NK-92 (cell line): ENCODE measurements around the gene NPEPL1.
"Not testable (repeated sequence)": the region's sequence is repeated elsewhere in the genome, so short reads cannot be mapped to it uniquely, and the experiment has no call there.

Source experiments
- DNase-seq: peaks from one replicate; lab custom pipeline; 2025; ENCODE audit not compliant: unreplicated experiment; lab: John Stamatoyannopoulos, UW

Gene NPEPL1, protein sequence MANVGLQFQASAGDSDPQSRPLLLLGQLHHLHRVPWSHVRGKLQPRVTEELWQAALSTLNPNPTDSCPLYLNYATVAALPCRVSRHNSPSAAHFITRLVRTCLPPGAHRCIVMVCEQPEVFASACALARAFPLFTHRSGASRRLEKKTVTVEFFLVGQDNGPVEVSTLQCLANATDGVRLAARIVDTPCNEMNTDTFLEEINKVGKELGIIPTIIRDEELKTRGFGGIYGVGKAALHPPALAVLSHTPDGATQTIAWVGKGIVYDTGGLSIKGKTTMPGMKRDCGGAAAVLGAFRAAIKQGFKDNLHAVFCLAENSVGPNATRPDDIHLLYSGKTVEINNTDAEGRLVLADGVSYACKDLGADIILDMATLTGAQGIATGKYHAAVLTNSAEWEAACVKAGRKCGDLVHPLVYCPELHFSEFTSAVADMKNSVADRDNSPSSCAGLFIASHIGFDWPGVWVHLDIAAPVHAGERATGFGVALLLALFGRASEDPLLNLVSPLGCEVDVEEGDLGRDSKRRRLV

DNA sequence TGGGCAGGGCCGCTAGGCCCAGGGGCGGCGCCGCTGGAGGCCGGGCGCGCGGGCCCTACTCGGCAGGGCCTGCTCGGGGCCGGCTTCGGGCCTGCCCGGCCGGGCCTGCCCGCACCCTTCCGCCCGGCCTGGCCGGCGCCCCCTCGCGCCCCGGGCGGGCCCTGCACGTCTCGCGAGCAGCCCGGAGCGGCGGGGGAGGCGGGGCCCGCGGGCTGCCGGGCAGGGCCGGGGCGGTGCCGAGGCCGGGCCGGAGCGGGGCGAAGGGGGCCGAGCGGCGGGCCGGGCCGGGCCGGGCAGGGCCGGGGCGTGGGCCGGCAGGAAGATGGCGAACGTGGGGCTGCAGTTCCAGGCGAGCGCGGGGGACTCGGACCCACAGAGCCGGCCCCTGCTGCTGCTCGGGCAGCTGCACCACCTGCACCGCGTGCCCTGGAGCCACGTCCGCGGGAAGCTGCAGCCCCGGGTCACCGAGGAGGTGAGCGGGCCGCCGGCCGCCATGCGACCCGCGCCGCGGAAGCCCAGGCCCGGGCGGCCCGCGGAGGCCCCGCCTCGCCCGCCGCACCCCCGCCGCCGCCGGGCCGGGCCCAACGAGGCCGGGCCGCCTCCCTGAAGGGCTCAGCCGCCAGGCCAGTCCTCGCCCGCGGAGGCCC is at the start of gene NPEPL1:
Gene NPEPL1 (plus strand): TSS at position 222 of the 647 bp plus-strand sequence. CDS start 101 bp downstream, at position 323.
- no peak for DNase-seq

DNA sequence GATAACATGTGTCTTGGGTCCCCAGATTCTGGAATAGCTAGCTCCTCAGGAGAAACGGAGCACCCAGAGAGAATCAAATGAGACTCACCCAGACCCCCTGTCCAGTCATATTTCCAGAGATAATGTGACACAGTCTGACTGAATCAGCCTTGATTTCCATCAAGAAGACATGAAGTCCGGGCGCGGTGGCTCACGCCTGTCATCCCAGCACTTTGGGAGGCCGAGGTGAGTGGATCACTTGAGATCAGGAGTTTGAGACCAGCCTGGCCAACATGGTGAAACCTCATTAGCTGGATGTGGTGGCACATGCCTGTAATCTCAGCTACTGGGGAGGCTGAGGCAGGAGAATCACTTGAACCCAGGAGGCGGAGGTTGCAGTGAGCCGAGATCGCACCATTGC is 49.7 kb upstream of the NPEPL1 start:
- DNase-seq, result not testable (repeated sequence)

DNA sequence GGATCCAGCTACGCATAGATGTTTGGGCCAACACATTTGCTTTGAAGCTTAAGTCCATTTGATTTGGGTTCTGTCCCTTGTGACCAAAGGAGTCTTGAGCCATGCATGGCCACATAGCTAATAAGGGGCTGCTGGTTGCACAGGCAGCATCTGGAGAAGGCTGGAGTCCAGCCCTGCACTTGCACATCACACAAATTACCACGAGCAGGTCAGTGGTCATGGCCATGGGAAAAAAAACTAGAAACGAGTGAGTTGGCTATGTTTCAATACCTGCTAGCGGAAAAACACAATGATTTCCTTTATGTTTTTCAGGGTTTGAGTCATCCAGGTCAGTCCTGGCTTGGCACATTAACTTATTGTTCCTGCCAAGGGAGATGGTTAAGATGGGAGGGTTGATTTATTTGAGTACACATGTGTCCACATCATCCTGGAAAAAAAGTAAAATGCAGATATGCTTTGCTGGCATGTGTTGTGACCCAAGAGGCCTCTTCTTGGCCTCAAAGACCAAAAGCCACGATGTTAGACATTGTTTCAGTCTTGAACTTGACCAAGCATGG is 47.1 kb upstream of the NPEPL1 start:
- DNase-seq, result no peak

DNA sequence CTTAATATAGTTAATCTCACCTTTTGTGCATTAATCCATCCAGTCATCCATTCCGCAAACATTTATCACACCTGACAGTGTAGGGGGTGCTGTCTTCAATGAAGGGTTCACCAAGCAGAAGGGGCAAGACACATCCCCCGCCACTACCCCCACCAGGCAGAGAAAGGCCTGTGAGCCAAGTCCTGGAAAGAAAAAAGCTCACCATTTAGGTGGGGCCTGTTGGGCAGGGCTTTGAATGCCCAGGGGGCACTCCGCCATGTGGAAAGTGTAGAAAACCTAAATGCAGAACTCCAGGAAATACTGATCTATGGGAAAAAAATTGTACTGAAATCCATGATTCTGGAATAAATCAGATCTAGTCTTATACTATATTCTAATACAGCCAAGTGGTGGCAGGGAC is 46.3 kb upstream of the NPEPL1 start:
- no peak for DNase-seq

DNA sequence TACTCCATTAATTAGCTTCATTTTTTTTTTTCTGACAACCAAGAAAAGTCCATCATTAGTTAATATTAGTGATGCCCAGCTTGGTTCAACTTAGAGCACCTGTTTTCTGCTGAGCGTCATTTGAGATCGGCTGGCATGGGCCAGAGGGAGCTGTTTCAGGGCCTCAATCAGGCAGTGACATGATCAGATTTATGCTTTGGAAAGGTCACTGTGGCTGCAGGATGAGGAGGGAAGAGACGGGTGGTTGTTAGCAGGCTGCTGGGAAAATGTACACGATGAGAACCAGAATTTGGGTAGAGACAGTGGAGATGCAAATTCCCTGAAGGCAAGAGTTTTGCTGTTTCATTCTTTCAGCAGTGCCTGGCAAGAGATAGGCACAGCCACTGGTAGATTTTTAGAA is 45.9 kb upstream of the NPEPL1 start:
- no peak for DNase-seq

DNA sequence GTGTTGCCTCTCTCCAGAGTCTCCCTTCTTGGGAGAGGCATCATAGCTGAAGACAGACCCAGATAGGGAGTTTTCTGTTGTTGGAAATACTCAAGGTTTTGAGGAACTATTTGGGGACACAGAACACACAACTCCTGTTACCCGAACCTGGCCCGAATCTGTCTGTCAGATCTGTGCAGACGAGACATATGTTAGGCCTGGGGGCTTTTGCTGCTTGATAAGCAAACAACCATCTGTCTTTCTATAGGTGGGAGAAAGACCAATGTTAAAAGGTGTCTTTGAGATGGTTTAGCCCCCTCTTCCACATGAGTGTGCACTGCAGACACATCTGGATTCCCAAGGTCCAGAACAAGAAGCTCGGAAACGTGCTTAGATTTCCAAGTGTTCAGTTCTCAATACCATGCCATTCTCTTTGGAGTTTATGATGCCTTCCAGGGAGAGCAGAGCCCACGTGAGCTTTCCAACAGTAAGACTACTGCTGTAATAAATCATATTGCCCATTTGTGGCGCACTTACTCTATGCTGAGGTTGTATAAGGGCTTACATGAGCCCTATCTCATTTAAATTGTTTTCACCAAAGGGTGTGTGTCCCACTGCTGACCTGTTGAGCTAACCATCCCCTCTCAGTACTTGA is 45.3 kb upstream of the NPEPL1 start:
- DNase-seq, result no peak

DNA sequence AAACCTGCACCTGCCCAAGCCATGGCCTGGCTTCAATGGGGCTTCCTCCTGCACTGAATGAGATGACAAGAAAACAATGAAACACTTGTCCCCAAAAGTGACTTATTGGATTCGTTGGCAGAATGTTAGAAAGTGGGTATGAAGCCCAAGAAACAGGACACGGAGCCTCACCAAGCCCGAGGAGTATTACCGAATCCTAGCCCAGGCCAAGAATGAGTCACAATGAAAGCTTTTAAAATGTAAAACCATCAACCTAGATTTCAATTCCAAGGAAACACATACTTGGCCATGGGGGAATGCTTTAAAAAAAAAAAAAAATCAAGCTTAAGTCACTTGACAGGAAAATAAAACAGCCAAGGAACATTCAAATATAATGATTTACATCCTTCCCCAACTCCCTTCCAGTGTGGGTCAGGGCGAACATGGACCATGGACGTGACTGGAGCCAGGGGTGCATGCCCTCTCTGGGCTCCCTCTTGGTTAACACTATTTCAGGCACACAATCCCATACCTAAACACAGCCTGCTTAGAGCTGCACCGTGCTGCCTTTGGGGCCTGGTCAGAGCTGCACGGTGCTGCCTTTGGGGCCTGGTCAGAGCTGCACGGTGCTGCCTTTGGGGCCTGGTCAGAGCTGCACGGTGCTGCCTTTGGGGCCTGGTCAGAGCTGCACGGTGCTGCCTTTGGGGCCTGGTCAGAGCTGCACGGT is 44.7 kb upstream of the NPEPL1 start:
- DNase-seq, result no peak

DNA sequence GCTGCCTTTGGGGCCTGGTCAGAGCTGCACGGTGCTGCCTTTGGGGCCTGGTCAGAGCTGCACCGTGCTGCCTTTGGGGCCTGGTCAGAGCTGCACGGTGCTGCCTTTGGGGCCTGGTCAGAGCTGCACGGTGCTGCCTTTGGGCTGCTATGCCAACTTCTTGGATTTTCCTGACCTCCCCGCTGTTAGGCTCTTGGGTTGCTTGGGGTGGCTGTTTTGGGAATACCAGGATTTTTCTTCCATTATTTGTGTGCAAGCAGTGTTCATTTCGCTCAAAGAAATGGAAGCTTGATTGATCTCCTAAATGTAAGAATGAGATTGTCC is 44.1 kb upstream of the NPEPL1 start:
- DNase-seq, result not testable (repeated sequence)

DNA sequence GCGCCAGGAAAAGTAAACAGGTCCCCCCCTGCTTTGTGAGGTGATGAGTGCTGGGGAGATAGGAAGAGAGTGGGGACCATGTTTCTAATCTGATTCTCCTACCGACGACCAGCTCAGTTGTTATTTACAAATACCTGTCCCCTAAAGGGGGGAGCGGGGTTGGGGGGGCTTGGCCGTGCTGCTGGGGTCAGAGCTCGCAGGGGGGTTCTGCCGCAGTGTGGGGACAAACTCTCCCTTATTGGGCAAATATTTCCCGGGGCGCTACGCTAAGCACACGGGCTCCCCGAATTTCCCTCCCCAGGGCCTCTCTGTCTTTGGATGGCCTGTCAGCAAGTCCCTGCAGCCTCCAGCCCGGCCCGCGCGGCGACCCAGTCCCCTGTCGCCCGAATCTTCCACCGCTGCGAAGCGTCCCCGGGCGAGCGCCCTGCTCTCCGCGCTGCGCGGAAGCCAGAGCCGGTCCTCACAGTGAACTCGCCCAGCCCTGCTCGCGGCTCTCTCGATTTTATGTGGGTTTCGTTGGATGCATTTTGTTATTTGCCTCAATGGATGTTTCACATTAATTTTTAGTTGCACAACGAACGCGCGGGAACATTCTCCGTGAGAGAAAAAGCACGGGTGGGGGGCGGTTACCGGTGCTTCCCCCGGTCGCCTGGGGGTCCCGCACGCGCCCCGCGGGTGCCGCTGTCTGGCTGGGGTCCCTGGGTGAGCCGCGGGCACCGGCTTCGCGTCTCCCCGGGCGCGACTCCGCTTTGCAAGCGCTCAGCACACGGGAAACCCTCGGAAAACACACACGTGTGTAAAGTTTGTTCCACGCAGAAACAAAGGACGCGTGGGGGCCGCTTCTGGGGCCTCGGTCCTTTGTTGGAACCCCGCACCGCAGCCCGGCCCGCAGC is 43.1 kb upstream of the NPEPL1 start:
- DNase-seq, result no peak

DNA sequence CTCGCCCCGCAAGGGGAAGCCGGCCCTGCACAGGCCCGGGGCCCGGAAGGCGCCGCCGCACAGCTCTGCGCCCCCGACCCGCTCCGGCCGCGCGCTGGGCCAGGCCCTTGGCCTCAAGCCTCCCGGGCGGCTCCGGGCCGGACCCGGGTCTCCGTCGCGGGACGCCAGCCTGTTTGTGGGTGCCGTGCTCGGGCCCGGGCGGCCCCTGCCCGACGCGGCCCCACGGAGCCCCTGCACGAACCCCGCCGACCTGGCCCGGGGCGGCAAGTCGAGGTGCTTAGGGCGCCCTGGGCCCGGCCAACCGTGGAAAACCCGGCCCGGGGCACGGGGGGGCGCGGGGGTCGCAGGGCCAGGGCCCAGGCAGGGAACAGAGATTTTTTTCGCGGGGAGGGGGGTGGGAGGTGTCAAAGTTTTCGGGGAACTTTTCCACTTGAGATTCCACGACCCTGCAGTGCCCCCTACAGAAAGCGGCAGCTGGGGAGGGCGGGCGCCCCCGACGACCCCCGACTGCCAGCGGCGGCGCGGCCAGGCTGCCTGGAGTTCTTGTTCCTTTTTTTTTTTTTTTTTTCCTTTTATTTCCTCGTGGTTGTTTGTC is 42.3 kb upstream of the NPEPL1 start:
- no peak for DNase-seq

DNA sequence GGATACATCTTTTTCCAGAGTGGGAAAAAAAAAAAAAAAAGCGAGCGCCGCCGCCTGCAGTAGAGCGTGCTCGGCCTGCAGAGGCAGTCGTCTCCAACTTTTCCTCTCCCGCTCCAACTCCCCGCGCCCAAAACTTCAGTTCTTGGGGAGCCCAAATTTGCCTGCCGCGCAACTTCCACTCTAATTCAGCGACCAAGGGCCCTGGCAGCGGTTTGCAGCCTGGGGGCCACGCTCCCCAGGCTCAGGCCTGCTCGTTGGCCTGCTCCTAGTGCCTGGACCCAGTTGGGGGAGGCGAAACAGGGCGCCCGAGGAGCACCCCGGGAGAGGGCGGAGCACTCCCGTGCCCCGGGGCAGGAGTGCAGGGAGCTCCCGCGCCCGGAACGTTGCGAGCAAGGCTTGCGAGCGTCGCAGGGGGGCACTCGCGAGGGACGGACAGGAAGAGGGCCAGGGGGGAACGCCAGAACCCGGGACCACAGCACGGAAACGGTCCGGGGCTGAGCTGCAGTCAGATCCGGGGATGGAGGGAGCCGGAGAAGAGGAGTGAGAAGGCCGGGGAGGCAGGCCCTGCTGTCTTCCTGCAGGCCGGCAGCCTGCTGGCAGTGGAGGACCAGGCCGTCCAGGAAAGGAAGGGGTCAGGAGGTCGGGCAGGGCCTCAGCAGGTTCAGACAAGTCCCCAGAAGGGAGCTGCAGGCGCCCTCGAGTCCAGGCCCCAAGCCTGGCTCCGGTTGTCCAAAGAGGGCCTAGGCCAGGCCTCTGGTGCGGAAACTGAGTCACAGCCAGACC is 41.6 kb upstream of the NPEPL1 start, which contains the start of gene STX16:
Gene STX16 (plus strand): TSS at position 508 of the 783 bp plus-strand sequence. CDS start 724 bp downstream, outside the sequence.
- DNase-seq, result peak; percentile 16

DNA sequence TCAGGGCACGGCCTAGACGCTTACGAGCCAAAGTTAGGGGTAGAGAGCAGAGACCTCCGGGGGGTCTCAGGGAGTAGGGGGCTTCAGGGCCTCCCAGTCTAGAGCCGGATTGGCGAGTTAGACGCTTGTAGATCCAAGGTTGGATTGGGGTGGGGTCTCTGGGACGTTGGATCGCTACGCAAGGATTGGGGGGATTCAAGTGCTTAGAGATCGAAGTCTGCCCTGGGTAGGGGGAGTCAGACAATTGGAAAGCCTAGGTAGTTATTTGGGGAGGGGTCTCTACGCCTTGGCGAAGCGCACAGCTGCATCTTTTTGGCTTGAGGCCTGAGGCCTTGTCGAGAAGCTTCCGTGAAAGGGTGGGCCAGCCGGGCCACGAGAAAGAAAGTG is 41.0 kb upstream of the NPEPL1 start:
- no peak for DNase-seq

DNA sequence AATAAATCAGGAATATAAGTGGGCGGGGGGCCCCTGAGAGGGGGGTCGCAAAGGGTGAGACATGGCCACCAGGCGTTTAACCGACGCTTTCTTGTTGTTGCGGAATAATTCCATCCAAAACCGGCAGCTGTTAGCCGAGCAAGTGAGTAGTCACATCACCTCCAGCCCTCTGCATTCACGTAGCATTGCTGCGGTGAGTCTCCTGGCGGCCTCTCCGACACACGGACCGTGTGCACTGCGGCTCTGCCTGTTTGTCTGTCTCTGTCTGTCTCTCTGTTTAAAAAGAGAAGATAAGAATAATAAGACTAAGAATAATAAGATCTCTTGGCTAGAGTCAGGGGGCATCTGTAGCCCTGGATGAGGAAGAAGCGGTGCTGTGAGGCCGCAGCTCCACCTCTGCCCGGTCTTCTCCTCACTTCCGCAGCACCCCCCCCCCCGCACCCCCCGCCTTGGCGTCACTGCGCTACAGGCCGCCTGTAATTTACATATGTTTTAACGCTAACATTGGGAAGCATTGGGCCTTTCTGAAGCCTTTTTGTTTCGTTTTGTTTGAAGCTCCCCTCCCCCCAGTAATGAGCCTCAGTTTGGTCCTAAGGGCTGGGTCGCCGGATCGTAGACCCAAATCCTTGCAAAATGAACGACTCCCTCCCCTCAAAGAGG is 40.5 kb upstream of the NPEPL1 start:
- DNase-seq, result peak; percentile 26

DNA sequence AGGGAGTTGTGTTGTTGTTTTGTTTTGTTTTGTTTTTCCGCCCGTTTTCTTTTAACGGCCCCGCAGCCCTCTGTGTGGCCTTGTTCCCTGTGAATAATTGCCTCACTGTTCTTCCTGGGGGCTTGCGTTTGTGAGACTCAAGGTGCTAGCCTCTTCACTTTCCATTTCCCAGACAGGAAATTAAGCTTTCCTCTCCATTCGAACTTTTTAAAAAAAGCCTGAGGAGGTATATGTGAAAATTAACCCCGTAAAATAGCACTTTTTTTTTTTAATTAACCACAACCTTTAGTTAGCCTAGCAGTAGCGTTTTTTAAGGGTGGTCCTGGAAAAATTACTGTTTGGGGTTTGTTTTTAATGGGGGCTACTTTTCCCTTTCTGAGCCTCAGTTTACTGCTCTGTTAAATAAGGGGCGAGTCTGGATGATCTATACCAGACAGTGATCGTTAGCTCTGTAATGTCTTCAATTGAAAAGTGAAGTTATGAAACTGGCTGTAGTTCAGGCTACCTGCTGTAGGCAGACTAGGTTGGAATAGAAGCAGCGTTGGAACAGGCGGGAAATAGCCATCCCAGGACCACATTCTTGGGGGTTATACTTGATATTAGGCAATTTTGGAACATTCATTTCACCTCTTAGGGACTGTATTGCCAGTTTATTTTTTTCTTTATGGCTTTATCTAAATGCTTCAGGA is 39.9 kb upstream of the NPEPL1 start:
- DNase-seq, result no peak

DNA sequence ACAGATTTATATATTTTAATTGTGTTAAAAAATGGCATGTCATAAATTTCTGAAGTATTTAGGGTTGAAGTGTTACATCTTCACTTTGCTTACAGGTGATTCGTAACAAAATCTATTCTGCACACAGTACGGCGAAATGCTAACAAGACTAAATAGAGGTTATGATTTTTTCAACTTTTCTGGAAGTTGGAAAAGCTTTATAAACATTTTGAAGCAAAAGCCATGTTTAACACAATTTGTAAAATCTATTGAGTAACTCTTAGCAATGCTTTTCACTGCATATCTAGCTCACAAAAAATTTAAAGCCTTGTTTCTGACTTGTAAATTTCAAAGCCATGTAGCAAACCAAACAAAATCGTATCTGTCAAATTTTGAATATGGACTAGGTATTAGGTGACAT is 38.3 kb upstream of the NPEPL1 start:
- no peak for DNase-seq

DNA sequence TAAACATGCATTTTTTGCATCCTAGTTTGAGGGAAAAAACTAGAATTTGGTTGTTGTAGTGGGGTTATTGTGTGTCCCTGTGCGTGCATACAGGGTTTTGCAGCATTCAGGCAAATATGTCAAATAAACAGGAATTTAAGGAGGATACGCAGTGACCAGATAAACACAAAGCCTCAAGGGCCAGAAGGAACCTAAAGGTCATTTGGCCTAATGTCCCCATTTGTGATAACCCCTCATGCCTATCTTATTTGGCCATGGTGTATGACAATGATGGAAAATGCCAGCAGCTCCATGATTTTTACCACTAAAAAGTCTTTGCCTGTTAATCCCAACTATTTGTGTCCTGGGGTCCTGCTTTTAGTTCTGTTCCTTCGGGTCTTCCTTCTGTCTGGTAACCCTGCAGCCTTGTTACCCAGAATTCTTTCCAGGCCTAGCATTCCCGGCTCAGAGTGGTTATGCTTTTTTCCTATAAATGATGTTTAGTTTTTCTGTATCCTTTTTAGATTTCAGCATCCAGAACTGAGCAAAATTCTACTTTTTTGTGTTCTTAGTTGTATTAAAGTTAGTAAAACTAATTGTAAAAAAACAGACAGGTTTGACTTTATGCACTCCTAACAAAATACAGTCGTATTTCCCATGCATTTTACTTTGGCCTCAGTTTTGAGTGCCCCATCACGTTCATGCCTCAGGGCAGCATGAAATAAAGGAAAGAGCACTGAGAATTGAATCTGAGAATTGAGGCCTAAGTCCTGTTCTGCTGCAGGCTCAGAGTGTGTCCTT is 37.1 kb upstream of the NPEPL1 start:
- DNase-seq, result no peak

DNA sequence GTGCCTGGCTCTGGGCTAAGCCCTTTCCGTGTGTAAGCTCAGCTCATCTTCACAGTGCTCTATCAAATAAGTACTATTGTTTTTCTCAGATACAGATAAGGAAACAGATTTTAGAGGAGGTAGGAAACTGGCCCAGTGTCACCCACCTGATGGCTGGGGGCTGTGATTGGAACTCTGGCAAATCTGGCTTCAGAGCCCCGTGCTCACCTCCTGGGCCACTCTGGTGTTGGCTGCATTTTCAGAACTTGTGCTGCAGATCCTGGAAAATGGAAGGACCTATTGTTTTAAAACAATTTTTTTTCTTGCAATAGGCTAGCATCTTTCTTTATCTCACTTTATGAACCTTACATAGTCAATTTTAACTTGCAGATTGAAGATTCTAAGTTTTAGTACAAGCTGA is 35.8 kb upstream of the NPEPL1 start:
- no peak for DNase-seq
